IMR-90 (cell line): ENCODE data around the gene OPRL1. TPM values are rescaled to one million over a fixed set of nuclear protein-coding genes. Genes with fewer than 3 reads are reported as not detected.

Source experiments
- ATAC-seq: fragments of 200-7000 bp; cut with Tn5 transposase; 2 replicates; pipeline ENCODE4 v1.9.1; 2020; ENCODE audit warnings: low read depth, mild to moderate bottlenecking, moderate library complexity
- BruUV-seq: library from RNA; stranded (reverse); fragments of 400-500 nt; replicated peaks from 2 replicates; lab custom pipeline; 2021; lab: Mats Ljungman, UMichigan
- CTCF ChIA-PET: fragments of 300-600 bp; formaldehyde crosslinking; extraction: SDS; loops from one replicate; lab custom pipeline; 2021; ENCODE audit warnings: antibody characterized with exemption; lab: Yijun Ruan, JAX
- POLR2A ChIA-PET: fragments of 300-600 bp; sonication (Branson Sonifier 250); formaldehyde crosslinking; loops from one replicate; lab custom pipeline; 2022; ENCODE audit warnings: antibody characterized with exemption; ENCODE audit not compliant: unreplicated experiment; lab: Charles Lee
- DNase-seq: peaks from one replicate; pipeline ENCODE4 v3.0.0; 2013
- H2AFZ ChIP-seq: replicated peaks from 2 replicates; pipeline ENCODE3; 2013; ENCODE audit warnings: low read length, mild to moderate bottlenecking; ENCODE audit not compliant: poor library complexity
- H2AK5ac ChIP-seq: 2 replicates; pipeline ENCODE4 v1.6.1; 2013; ENCODE audit warnings: low read depth, low read length, inconsistent platforms
- H2AK9ac ChIP-seq: replicated peaks from 2 replicates; pipeline ENCODE3; 2013; ENCODE audit warnings: mild to moderate bottlenecking, low read depth, low read length, moderate library complexity; ENCODE audit not compliant: poor library complexity
- H2BK120ac ChIP-seq: 2 replicates; pipeline ENCODE4 v1.6.1; 2013; ENCODE audit warnings: low read depth, low read length, inconsistent platforms
- H2BK15ac ChIP-seq: 3 replicates; pipeline ENCODE4 v1.6.1; 2013; ENCODE audit warnings: low read depth, low read length, inconsistent platforms
- H2BK20ac ChIP-seq: 2 replicates; pipeline ENCODE4 v1.6.1; 2013; ENCODE audit warnings: low read depth, mild to moderate bottlenecking, inconsistent platforms, low read length, moderate library complexity
- H2BK5ac ChIP-seq: 2 replicates; pipeline ENCODE4 v1.6.1; 2013; ENCODE audit warnings: mild to moderate bottlenecking, low read depth, low read length, inconsistent platforms; ENCODE audit not compliant: poor library complexity, severe bottlenecking
- H3K14ac ChIP-seq: replicated peaks from 2 replicates; pipeline ENCODE4 v1.6.1; 2013; ENCODE audit warnings: low read depth, low read length, inconsistent platforms
- H3K18ac ChIP-seq: 2 replicates; pipeline ENCODE4 v1.6.1; 2013; ENCODE audit warnings: low read depth, low read length, control low read depth
- H3K23ac ChIP-seq: 2 replicates; pipeline ENCODE4 v1.6.1; 2013; ENCODE audit warnings: low read depth, low read length, inconsistent platforms
- H3K27ac ChIP-seq: 2 replicates; pipeline ENCODE4 v1.5.1; 2013; ENCODE audit warnings: mild to moderate bottlenecking, control low read depth, low read length; ENCODE audit not compliant: insufficient read depth
- H3K27me3 ChIP-seq: 2 replicates; pipeline ENCODE4 v1.6.1; 2013; ENCODE audit warnings: low read length; ENCODE audit not compliant: control insufficient read depth, insufficient read depth
- H3K36me3 ChIP-seq: 2 replicates; pipeline ENCODE4 v1.6.1; 2013; ENCODE audit warnings: low read length, mixed read lengths; ENCODE audit not compliant: control insufficient read depth, insufficient read depth
- H3K4ac ChIP-seq: 2 replicates; pipeline ENCODE4 v1.6.1; 2013; ENCODE audit warnings: low read depth, low read length, inconsistent platforms
- H3K4me1 ChIP-seq: 2 replicates; pipeline ENCODE4 v1.6.1; 2013; ENCODE audit warnings: low read length, mixed read lengths; ENCODE audit not compliant: control insufficient read depth, insufficient read depth
- H3K4me2 ChIP-seq: 2 replicates; pipeline ENCODE4 v1.6.1; 2013; ENCODE audit warnings: low read depth, mild to moderate bottlenecking, control low read depth, low read length, moderate library complexity
- H3K4me3 ChIP-seq: 2 replicates; pipeline ENCODE4 v1.5.1; 2013; ENCODE audit warnings: low read depth, mild to moderate bottlenecking, control low read depth, low read length, moderate library complexity; ENCODE audit not compliant: insufficient read depth
- H3K56ac ChIP-seq: 2 replicates; pipeline ENCODE4 v1.6.1; 2013; ENCODE audit warnings: low read length, inconsistent platforms; ENCODE audit not compliant: insufficient read depth; ENCODE audit errors: extremely low read depth
- H3K79me1 ChIP-seq, 2 experiments: 2 replicates each; pipeline ENCODE4 v1.6.1; 2013; ENCODE audit warnings: low read length in 2 of 2, inconsistent platforms in 1 of 2, low read depth in 1 of 2
- H3K9ac ChIP-seq: 2 replicates; pipeline ENCODE4 v1.6.1; 2013; ENCODE audit warnings: low read depth, low read length, control low read depth
- H3K9me1 ChIP-seq: 2 replicates; pipeline ENCODE4 v1.6.1; 2013; ENCODE audit warnings: low read length, inconsistent platforms; ENCODE audit not compliant: insufficient read depth
- H3K9me3 ChIP-seq: 2 replicates; pipeline ENCODE4 v1.6.1; 2013; ENCODE audit warnings: low read length; ENCODE audit not compliant: control insufficient read depth, insufficient read depth
- H4K20me1 ChIP-seq: 2 replicates; pipeline ENCODE4 v1.6.1; 2013; ENCODE audit warnings: low read length, inconsistent platforms; ENCODE audit not compliant: insufficient read depth
- H4K5ac ChIP-seq: 2 replicates; pipeline ENCODE4 v1.6.1; 2013; ENCODE audit warnings: mild to moderate bottlenecking, low read depth, low read length, control low read depth
- H4K8ac ChIP-seq, 2 experiments: 2 replicates each; pipeline ENCODE4 v1.6.1; 2013; ENCODE audit warnings: low read depth in 2 of 2, low read length in 2 of 2, control low read depth in 1 of 2, inconsistent platforms in 1 of 2
- H4K91ac ChIP-seq: 2 replicates; pipeline ENCODE4 v1.6.1; 2013; ENCODE audit warnings: low read depth, low read length, inconsistent platforms; ENCODE audit not compliant: insufficient read depth
- BHLHE40 ChIP-seq: fragments of 150-350 bp; IDR thresholded peaks from 2 replicates; pipeline ENCODE4 v1.6.1; 2016; ENCODE audit warnings: mild to moderate bottlenecking, low read depth, low read length
- CEBPB ChIP-seq: IDR thresholded peaks from 2 replicates; pipeline ENCODE4 v1.6.1; 2012; ENCODE audit warnings: low read depth, low read length, improper control_type of control experiment
- CHD1 ChIP-seq: IDR thresholded peaks from 2 replicates; pipeline ENCODE4 v1.6.1; 2012; ENCODE audit warnings: low read depth, low read length, improper control_type of control experiment
- NFE2L2 ChIP-seq: fragments of 150-350 bp; IDR thresholded peaks from 2 replicates; pipeline ENCODE4 v1.6.1; 2016; ENCODE audit warnings: low read depth, mild to moderate bottlenecking, low read length
- SMC3 ChIP-seq: fragments of 150-350 bp; IDR thresholded peaks from 2 replicates; pipeline ENCODE4 v1.6.1; 2016; ENCODE audit warnings: low read depth, mild to moderate bottlenecking, antibody characterized with exemption, low read length, moderate library complexity
- WGBS, 2 experiments: methylation state at CpG; one replicate each; pipeline versions ENCODE4 v1.1.5 to v1.1.7; 2013; ENCODE audit warnings: missing lambda C conversion rate in 2 of 2; ENCODE audit not compliant: insufficient read length in 1 of 2; ENCODE audit errors: extremely low coverage in 2 of 2; 5-methylcytosine and 5-hydroxymethylcytosine counted together
- dilution Hi-C: fragments of 300-500 bp; cut with HindIII; formaldehyde crosslinking; loops from one replicate; pipeline ENCODE4 v1.14.3; 2018; ENCODE audit warnings: low sequenced_read_pairs; ENCODE audit not compliant: unreplicated experiment
- in situ Hi-C: fragments of 300-500 bp; cut with MboI; formaldehyde crosslinking; loops from 3 replicates; pipeline ENCODE4 v1.14.3; 2019; ENCODE audit warnings: low sequenced_read_pairs, inconsistent platforms, mixed read lengths
- intact Hi-C: fragments of 100-400 bp; cut with micrococcal nuclease; formaldehyde crosslinking; loops from 2 replicates; pipeline ENCODE4 v1.10.0; 2022
- polyA plus RNA-seq, 3 experiments: library from polyadenylated mRNA; depleted of rRNA; stranded (reverse); fragments of >200 nt; gene quantifications; 2 replicates each; pipeline ENCODE4 v1.2.3, GENCODE V29; 2012; ENCODE audit warnings: low replicate concordance in 1 of 3
- total RNA-seq: library from RNA; depleted of rRNA; stranded (reverse); fragments of >200 nt; gene quantifications from 2 replicates; pipeline ENCODE4 v1.2.3, GENCODE V29; 2012
- TF ChIP-seq, protein P1 (sequence below): conservative IDR thresholded peaks from 2 replicates; pipeline ENCODE4 v1.5.1; 2012; ENCODE audit warnings: mild to moderate bottlenecking, low read depth, low read length, improper control_type of control experiment
- TF ChIP-seq, protein P2 (sequence below): fragments of 150-350 bp; IDR thresholded peaks from 2 replicates; pipeline ENCODE4 v1.6.1; 2016; ENCODE audit warnings: low read depth, mild to moderate bottlenecking, low read length, moderate library complexity, borderline replicate concordance
- TF ChIP-seq, protein P3 (sequence below): fragments of 150-350 bp; IDR thresholded peaks from 2 replicates; pipeline ENCODE4 v1.6.1; 2017; ENCODE audit warnings: mild to moderate bottlenecking, antibody characterized with exemption, low read length, low read depth

The OPRL1 gene
- total and polyA plus RNA-seq, 2 of the 4 experiments (the other 2 are of a cell fraction) = 0.36 to 1.2 TPM

DNA sequence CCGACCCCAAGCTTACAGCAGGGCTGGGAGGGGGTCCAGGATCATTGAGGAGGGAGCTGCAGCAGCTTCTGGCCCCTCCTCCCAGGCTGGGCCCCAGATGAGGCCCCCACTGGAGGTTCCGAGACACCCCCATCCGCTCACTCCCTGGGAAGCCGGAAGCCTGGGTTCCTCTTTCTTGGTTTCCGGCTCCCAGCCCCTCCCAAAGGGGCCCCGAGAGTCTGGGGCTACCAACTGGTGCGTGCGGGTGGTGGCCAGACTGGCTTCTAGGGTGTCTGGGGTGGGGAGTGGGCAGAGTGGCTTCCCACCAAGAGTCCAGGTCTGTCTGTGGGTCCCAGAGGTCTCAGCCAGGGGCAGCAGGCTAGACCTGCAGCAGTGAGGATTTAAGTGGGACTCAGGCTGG lies 2.8 kb upstream of the OPRL1 start (continued):
- TF ChIP-seq, protein P1, sequence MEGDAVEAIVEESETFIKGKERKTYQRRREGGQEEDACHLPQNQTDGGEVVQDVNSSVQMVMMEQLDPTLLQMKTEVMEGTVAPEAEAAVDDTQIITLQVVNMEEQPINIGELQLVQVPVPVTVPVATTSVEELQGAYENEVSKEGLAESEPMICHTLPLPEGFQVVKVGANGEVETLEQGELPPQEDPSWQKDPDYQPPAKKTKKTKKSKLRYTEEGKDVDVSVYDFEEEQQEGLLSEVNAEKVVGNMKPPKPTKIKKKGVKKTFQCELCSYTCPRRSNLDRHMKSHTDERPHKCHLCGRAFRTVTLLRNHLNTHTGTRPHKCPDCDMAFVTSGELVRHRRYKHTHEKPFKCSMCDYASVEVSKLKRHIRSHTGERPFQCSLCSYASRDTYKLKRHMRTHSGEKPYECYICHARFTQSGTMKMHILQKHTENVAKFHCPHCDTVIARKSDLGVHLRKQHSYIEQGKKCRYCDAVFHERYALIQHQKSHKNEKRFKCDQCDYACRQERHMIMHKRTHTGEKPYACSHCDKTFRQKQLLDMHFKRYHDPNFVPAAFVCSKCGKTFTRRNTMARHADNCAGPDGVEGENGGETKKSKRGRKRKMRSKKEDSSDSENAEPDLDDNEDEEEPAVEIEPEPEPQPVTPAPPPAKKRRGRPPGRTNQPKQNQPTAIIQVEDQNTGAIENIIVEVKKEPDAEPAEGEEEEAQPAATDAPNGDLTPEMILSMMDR = no peak
- TF ChIP-seq, protein P2, sequence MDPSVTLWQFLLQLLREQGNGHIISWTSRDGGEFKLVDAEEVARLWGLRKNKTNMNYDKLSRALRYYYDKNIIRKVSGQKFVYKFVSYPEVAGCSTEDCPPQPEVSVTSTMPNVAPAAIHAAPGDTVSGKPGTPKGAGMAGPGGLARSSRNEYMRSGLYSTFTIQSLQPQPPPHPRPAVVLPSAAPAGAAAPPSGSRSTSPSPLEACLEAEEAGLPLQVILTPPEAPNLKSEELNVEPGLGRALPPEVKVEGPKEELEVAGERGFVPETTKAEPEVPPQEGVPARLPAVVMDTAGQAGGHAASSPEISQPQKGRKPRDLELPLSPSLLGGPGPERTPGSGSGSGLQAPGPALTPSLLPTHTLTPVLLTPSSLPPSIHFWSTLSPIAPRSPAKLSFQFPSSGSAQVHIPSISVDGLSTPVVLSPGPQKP = no peak

DNA sequence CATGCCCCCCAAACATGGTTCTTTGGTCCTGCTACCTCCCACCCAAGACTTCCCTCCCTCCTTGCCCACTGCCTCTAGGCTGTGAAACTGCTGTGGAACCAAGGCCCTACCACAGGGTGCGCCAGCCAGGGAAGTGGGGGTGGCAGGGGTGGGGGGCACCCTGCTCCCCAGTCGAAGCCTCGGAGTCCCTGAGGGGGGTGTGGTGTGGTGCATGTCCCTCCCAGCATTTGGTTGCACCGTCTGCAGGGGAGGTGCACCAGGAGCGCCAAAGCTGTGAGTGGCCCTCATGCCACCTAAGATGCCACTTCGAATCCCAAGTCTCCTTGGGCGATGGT lies 2.4 kb upstream of the OPRL1 start:
- peaks cover 6% of the 10 kb centered on the region for H4K20me1 ChIP-seq
- no peak for TF ChIP-seq SMC3
- no peak for TF ChIP-seq CEBPB
- TF ChIP-seq, protein P3, sequence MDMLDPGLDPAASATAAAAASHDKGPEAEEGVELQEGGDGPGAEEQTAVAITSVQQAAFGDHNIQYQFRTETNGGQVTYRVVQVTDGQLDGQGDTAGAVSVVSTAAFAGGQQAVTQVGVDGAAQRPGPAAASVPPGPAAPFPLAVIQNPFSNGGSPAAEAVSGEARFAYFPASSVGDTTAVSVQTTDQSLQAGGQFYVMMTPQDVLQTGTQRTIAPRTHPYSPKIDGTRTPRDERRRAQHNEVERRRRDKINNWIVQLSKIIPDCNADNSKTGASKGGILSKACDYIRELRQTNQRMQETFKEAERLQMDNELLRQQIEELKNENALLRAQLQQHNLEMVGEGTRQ = no peak
- TF ChIP-seq, protein P2 = no peak
- TF ChIP-seq NFE2L2 = no peak
- no peak for TF ChIP-seq CHD1
- no peak for TF ChIP-seq BHLHE40
- TF ChIP-seq, protein P1 = no peak

More for the DNA sequence above, 2.4 kb upstream of the OPRL1 start:
- Histone ChIP-seq H3K4me1 (peaks cover 11% of the 10 kb centered on the region), H3K9ac (no peak overlapping the region), H4K8ac (no peak overlapping the region), H3K4me3 (no peak overlapping the region), H2AK9ac (no peak overlapping the region), H3K79me1 (peaks cover 6 to 8% of the 10 kb centered on the region in 2 experiments; a peak in 3 of 4 replicates), H2AK5ac (no peak overlapping the region), H2BK20ac (no peak overlapping the region), H2BK5ac (no peak overlapping the region), H2AFZ (no peak overlapping the region), H4K5ac (no peak overlapping the region), H4K91ac (no peak overlapping the region), H3K4me2 (no peak overlapping the region), H3K27ac (no peak overlapping the region), H2BK15ac (no peak overlapping the region), H2BK120ac (no peak overlapping the region), H3K23ac (no peak overlapping the region), H3K9me1 (no peaks in the 10 kb centered on the region), H3K56ac (no peak overlapping the region), H3K18ac (no peak overlapping the region), H3K27me3 (peaks cover 5% of the 10 kb centered on the region; the same call in 1 of the 2 replicates), H3K36me3 (peaks cover 17% of the 10 kb centered on the region; the same call in 1 of the 2 replicates), H3K14ac (no peak overlapping the region), H3K4ac (no peak overlapping the region), H3K9me3 (no peaks in the 10 kb centered on the region)
- BruUV-seq = no TSS peak
- ChIA-PET CTCF (no interaction called here), POLR2A (no interaction called here)
- intact Hi-C loops (no loop called here), dilution Hi-C loops (no loop called here), in situ Hi-C loops (no loop called here)
- ATAC-seq (no peak), DNase-seq (no peak)
- WGBS, 2 experiments = 92% methylated on average over 2 of the region's 7 CpGs; no CpG with 5 or more reads in 1 of the 2 experiments
